Ovary (tissue), 3 donors: Measurements from ENCODE around the gene BTBD3.

Experiments
- CTCF ChIP-seq, 3 donors: fragments of 450-650 bp in 2 of 3; fragments of 200-600 bp in 1 of 3; IDR thresholded peaks; one replicate each; pipeline versions ENCODE4 v1.5.1 to v1.8.0; 2016 to 2022; ENCODE audit warnings: antibody characterized with exemption in 3 of 3, mild to moderate bottlenecking in 1 of 3
- EP300 ChIP-seq: sonication (generic); formaldehyde crosslinking; IDR thresholded peaks from one replicate; pipeline ENCODE4 v1.6.1; 2017; ENCODE audit warnings: antibody characterized with exemption
- donor health status: DM: no; HTN: no; CAD: no.

- no peak for TF ChIP-seq CTCF (IDR thresholded peaks at IDR 0.05)
- no peak for TF ChIP-seq EP300
These were observed 1.3 kb downstream of the BTBD3 start for GRCh38 chr20:11918981-11919380.
